Measurements from ENCODE around the gene DPP10. TPM values are rescaled to one million over a fixed set of nuclear protein-coding genes. Genes with fewer than 3 reads are reported as not detected.

DPP10 gene
- total and polyA plus RNA-seq, 4 donors = 0.04 to 4.1 (median 0.48) TPM

DNA sequence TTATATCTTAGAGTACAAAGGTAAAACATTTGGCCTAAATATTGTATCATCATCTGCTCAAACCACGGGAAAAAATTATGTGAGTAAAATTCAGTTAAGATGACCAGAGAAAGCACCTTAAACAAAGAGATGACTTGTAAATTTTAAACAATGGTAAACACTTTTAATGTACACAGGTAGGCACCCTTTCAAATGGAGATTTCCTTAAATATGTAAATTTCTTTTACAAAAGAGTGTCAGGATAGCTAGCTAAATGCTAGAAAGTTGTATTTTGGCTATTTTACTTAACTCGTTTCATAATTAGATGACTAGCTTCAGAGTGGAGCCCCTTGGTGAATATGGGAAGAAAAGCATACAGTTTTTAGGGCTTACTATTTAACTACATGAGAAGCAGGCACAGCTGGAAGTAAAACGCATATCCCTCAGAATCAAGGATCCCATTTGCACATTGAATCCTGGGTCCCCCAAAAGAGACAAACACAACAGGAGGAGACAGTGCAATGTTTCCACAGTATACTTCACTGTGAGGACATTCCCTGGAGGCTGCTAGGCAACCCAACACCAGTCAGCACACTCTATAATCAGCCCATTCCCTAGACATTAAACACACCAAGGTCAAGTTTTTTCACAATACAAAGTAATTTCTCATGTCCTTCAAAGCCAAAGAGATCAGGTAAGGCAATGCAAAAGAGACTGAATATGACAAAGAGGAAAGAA is 1154.4 kb downstream of the DPP10 start:
- DNase-seq (ENCODE audit: low spot score) = no peak
- TF ChIP-seq HNF4G (IDR thresholded peaks at IDR 0.05) (no peak), MAX (IDR thresholded peaks at IDR 0.05) (no peak), RAD21 (IDR thresholded peaks at IDR 0.05) (no peak), RXRA (IDR thresholded peaks at IDR 0.05) (no peak), ATF3 (IDR thresholded peaks at IDR 0.05) (no peak), YY1 (IDR thresholded peaks at IDR 0.05) (no peak), SP1 (IDR thresholded peaks at IDR 0.05) (no peak), GABPA (IDR thresholded peaks at IDR 0.05 in 1 of 2, conservative IDR thresholded peaks at IDR 0.05 in 1 of 2) (no peak), HNF4A (conservative IDR thresholded peaks at IDR 0.05) (no peak), EGR1 (IDR thresholded peaks at IDR 0.05; ENCODE audit: low read depth in 2 of 2) (no peak), NR2F2 (IDR thresholded peaks at IDR 0.05) (no peak)
- TF ChIP-seq, protein P1, sequence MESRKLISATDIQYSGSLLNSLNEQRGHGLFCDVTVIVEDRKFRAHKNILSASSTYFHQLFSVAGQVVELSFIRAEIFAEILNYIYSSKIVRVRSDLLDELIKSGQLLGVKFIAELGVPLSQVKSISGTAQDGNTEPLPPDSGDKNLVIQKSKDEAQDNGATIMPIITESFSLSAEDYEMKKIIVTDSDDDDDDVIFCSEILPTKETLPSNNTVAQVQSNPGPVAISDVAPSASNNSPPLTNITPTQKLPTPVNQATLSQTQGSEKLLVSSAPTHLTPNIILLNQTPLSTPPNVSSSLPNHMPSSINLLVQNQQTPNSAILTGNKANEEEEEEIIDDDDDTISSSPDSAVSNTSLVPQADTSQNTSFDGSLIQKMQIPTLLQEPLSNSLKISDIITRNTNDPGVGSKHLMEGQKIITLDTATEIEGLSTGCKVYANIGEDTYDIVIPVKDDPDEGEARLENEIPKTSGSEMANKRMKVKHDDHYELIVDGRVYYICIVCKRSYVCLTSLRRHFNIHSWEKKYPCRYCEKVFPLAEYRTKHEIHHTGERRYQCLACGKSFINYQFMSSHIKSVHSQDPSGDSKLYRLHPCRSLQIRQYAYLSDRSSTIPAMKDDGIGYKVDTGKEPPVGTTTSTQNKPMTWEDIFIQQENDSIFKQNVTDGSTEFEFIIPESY (IDR thresholded peaks at IDR 0.05) = no peak
- no peak overlapping the region for H3K4me3 ChIP-seq (ENCODE audit: low read depth in 1 of 3, low read length in 3 of 3)
- no peaks in the 10 kb centered on the region for H3K36me3 ChIP-seq (ENCODE audit: control insufficient read depth in 4 of 4, insufficient read depth in 3 of 4, low read depth in 1 of 4, low read length in 3 of 4)
- 55% methylated on average over 3 of the region's 3 CpGs for whole genome bisulfite sequencing
- H3K27me3 ChIP-seq (ENCODE audit: control insufficient read depth in 4 of 4, insufficient read depth in 4 of 4, low read length in 3 of 4) = peaks cover 0 to 3% (median 0%) of the 10 kb centered on the region in 4 donors
- H3K9ac ChIP-seq (ENCODE audit: low read depth in 1 of 2, low read length in 2 of 2) = no peak overlapping the region
- no peaks in the 10 kb centered on the region for H3K4me1 ChIP-seq (ENCODE audit: control insufficient read depth in 4 of 4, insufficient read depth in 4 of 4, low read length in 3 of 4)
- no peaks in the 10 kb centered on the region for H3K9me3 ChIP-seq (ENCODE audit: control insufficient read depth in 4 of 4, low read length in 3 of 4)
- no peak overlapping the region for H3K27ac ChIP-seq (ENCODE audit: low read depth in 1 of 2, low read length in 2 of 2)

- H3K4me3 ChIP-seq (ENCODE audit: low read depth in 1 of 3, low read length in 3 of 3) = no peak overlapping the region
- no peak for DNase-seq (ENCODE audit: low spot score)
- H3K9ac ChIP-seq (ENCODE audit: low read depth in 1 of 2, low read length in 2 of 2) = no peak overlapping the region
- TF ChIP-seq, protein P1 (IDR thresholded peaks at IDR 0.05) = no peak
- no peak for TF ChIP-seq RAD21 (IDR thresholded peaks at IDR 0.05)
- no peak for TF ChIP-seq FOXA1 (IDR thresholded peaks at IDR 0.05)
- TF ChIP-seq JUND (IDR thresholded peaks at IDR 0.05) = no peak
- no peak for TF ChIP-seq REST (IDR thresholded peaks at IDR 0.05)
- no peak for TF ChIP-seq RXRA (IDR thresholded peaks at IDR 0.05)
- TF ChIP-seq TAF1 (conservative IDR thresholded peaks at IDR 0.05) = no peak
- no peak for TF ChIP-seq YY1 (IDR thresholded peaks at IDR 0.05)
- no peak for TF ChIP-seq HNF4A (conservative IDR thresholded peaks at IDR 0.05)
- TF ChIP-seq ATF3 (IDR thresholded peaks at IDR 0.05) = no peak
- no peak for TF ChIP-seq HNF4G (IDR thresholded peaks at IDR 0.05)
- no peak for TF ChIP-seq EGR1 (IDR thresholded peaks at IDR 0.05; ENCODE audit: low read depth in 2 of 2)
- TF ChIP-seq GABPA (IDR thresholded peaks at IDR 0.05 in 1 of 2, conservative IDR thresholded peaks at IDR 0.05 in 1 of 2) = no peak
- H3K4me1 ChIP-seq (ENCODE audit: control insufficient read depth in 4 of 4, insufficient read depth in 4 of 4, low read length in 3 of 4) = no peaks in the 10 kb centered on the region
- 73% methylated on average over 7 of the region's 7 CpGs for WGBS
- no peaks in the 10 kb centered on the region for H3K27me3 ChIP-seq (ENCODE audit: control insufficient read depth in 4 of 4, insufficient read depth in 4 of 4, low read length in 3 of 4)
- no peak overlapping the region for H3K27ac ChIP-seq (ENCODE audit: low read depth in 1 of 2, low read length in 2 of 2)
- no peaks in the 10 kb centered on the region for H3K36me3 ChIP-seq (ENCODE audit: control insufficient read depth in 4 of 4, insufficient read depth in 3 of 4, low read depth in 1 of 4, low read length in 3 of 4)
- no peaks in the 10 kb centered on the region for H3K9me3 ChIP-seq (ENCODE audit: control insufficient read depth in 4 of 4, low read length in 3 of 4)
Observed at GRCh38 chr2:115603285-115603684, 1160.8 kb downstream of the DPP10 start.

Data from liver (tissue), 9 donors.